ENCODE results near the gene SLC25A45. TPM values are rescaled to one million over a fixed set of nuclear protein-coding genes. Genes with fewer than 3 reads are reported as not detected.
"Not testable (repeated sequence)": the region's sequence is repeated elsewhere in the genome, so short reads cannot be mapped to it uniquely, and the experiment has no call there.

SLC25A45 gene
- total RNA-seq, 2 donors from 2014 or later = 11.7 to 13.3 TPM

DNA sequence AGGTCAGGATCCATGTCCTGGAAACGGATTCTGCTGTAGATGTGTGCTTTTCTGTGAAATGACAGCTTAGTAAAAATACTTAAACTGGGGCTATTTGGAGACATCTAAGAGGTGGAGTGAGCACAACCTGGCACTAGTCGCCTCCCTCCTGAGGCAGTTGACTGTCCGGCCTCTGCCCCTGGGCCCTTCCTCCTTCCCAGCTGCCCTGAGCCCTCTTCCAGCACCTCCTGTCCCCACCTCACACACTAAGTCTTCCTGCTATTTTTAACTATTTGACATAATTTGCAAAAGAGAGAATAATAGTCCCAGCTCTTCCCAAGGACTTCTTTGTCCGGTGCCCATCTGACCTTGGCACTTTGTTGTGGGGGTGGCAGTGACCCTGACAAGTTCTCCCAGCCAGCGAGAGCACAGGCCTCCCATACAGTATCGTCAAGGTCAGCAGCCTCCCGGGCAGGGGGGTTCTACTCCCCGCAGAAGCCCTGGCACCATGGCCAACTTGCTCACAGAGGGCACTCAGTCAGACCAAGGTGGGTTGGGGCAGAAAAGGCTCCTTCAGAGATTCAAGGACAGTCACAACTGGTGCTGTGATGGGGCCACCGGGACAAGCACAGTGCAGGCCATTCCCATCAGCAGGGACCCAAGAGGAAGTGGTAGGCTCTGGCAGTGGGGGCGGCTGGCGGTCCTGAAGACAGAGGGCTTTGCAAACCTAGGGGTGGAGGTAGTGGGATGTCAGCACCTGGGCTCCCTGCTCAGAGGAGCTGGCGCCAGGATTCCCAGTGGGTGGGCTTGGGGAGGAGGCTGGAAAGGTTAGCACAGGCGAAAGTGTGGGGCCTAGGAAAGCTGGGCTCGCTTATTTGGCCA lies 34.6 kb upstream of the SLC25A45 start:
- TF ChIP-seq, protein P1, sequence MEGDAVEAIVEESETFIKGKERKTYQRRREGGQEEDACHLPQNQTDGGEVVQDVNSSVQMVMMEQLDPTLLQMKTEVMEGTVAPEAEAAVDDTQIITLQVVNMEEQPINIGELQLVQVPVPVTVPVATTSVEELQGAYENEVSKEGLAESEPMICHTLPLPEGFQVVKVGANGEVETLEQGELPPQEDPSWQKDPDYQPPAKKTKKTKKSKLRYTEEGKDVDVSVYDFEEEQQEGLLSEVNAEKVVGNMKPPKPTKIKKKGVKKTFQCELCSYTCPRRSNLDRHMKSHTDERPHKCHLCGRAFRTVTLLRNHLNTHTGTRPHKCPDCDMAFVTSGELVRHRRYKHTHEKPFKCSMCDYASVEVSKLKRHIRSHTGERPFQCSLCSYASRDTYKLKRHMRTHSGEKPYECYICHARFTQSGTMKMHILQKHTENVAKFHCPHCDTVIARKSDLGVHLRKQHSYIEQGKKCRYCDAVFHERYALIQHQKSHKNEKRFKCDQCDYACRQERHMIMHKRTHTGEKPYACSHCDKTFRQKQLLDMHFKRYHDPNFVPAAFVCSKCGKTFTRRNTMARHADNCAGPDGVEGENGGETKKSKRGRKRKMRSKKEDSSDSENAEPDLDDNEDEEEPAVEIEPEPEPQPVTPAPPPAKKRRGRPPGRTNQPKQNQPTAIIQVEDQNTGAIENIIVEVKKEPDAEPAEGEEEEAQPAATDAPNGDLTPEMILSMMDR (IDR thresholded peaks at IDR 0.05) = no peak
- TF ChIP-seq POLR2AphosphoS5 (IDR thresholded peaks at IDR 0.05) (no peak), POLR2A (IDR thresholded peaks at IDR 0.05) (no peak)
- 37% methylated on average over 14 of the region's 14 CpGs for WGBS
- Histone ChIP-seq H3K9me3 (no peaks in the 10 kb centered on the region), H3K27ac (peak overlapping the region; percentile 100), H3K4me1 (replicated peaks) (peaks cover 27% of the 10 kb centered on the region), H3K27me3 (replicated peaks; ENCODE audit: insufficient read depth) (no peaks in the 10 kb centered on the region), H3K36me3 (no peaks in the 10 kb centered on the region), H3K4me3 (peak overlapping the region; percentile 1 to 24)
- DNase-seq (ENCODE audit: low spot score) = peak; percentile 36
- intact Hi-C loops (cut with DNase I) = loop anchor here (1.0 to 10.0 kb wide), 2 partner anchors 52 to 93 kb away; no protein-coding TSS in a partner anchor

DNA sequence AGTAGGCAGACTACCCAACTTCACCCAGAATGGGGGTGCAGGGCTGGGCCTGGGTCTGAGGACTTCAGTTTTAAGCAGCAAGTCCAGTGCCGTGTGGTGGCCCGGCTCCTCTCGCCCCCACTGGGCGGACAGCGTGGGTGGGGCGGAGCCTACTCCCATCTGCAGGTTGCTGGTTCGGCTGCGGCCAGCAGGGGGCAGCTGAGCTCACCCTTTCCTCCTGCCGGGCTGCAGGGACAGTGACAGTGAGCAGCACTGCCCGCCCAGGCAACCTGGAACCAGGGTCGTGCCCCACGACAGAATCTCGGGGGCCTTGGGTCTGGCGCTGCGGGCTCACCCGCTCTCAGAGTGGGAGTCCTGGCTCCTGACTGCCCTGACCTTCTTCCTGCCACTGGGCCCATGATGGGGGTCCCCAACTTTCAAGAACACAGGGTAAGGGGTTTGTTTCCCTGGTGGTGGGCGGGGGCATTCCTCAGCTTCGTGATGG lies 33.9 kb upstream of the SLC25A45 start:
- peak; percentile 93 for DNase-seq (ENCODE audit: low spot score)
- Histone ChIP-seq H3K27ac (peak overlapping the region; percentile 100), H3K4me1 (replicated peaks) (peaks cover 27% of the 10 kb centered on the region), H3K27me3 (replicated peaks; ENCODE audit: insufficient read depth) (no peaks in the 10 kb centered on the region), H3K36me3 (no peaks in the 10 kb centered on the region), H3K9me3 (no peaks in the 10 kb centered on the region), H3K4me3 (peak overlapping the region in 1 of 2 donors; percentile 24)
- TF ChIP-seq, protein P1 (IDR thresholded peaks at IDR 0.05) = peak in 3 of 4 experiments; percentile 98 to 100 (median 98)
- TF ChIP-seq POLR2AphosphoS5 (IDR thresholded peaks at IDR 0.05) (peak; percentile 89), POLR2A (IDR thresholded peaks at IDR 0.05) (peak; percentile 46)
- 4% methylated on average over 18 of the region's 18 CpGs for WGBS
- intact Hi-C loops (cut with DNase I) = loop anchor here (1.0 to 10.0 kb wide), 2 partner anchors 52 to 94 kb away; no protein-coding TSS in a partner anchor

- intact Hi-C loops (cut with DNase I) = loop anchor here (1.0 to 10.0 kb wide), 3 partner anchors 33 to 95 kb away; partner anchors contain the start of gene SLC25A45
- H3K4me1 ChIP-seq (replicated peaks) = peaks cover 25% of the 10 kb centered on the region
- WGBS = 69% methylated on average over 11 of the region's 11 CpGs
These were observed 33.3 kb upstream of the SLC25A45 start for GRCh38 chr11:65415499-65416340.

DNA sequence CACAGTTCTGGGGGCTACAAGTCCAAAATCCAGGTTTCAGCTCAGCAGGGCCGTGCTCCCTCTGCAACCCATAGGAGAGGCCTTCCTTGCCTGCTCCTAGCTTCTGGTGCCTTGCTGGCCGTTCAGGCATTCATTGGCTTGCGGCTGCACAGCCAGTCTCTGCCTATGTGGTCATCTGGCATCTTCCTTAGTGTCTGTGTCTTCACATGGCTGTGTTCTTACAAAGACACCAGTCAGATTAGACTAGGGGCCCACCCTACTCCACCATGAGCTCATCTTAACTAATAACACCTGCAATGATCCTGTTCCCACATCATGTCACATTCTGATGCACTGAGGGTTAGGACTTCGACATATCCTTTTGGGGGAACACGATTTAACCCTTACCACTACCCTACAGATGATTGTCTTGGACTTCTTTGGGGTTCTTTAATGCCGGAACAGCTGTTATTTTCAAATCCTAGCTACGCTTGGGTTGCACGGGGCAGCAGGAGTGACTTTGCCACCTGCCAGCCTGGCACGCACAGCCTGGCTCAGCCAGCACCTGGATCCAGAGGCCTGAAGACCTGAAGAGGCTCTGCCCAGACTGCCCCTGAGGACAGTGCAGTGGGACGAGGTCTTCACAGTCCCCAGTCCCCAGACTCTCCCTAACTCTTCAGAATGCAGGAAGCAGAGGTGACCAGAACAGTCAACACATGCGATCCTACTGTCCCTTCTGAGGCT lies 32.5 kb upstream of the SLC25A45 start:
- no peak for DNase-seq (ENCODE audit: low spot score)
- WGBS = 82% methylated on average over 11 of the region's 11 CpGs
- Histone ChIP-seq H3K4me3 (no peak overlapping the region), H3K9me3 (no peaks in the 10 kb centered on the region), H3K27me3 (replicated peaks; ENCODE audit: insufficient read depth) (no peaks in the 10 kb centered on the region), H3K4me1 (replicated peaks) (peaks cover 18% of the 10 kb centered on the region), H3K27ac (peak overlapping the region in 1 of 2 donors; percentile 100), H3K36me3 (no peaks in the 10 kb centered on the region)
- intact Hi-C loops (cut with DNase I) = loop anchor here (2.0 to 10.0 kb wide), 2 partner anchors 32 to 50 kb away; partner anchors contain the start of gene SLC25A45
- TF ChIP-seq POLR2AphosphoS5 (IDR thresholded peaks at IDR 0.05) = no peak
- TF ChIP-seq, protein P1 (IDR thresholded peaks at IDR 0.05) = no peak
- no peak for TF ChIP-seq POLR2A (IDR thresholded peaks at IDR 0.05)

More at GRCh38 chr11:65415499-65416340, 33.3 kb upstream of the SLC25A45 start:
- DNase-seq (ENCODE audit: low spot score) = no peak
- TF ChIP-seq, protein P1 (IDR thresholded peaks at IDR 0.05) = no peak
- TF ChIP-seq POLR2AphosphoS5 (IDR thresholded peaks at IDR 0.05) = no peak
- TF ChIP-seq POLR2A (IDR thresholded peaks at IDR 0.05) = no peak
- Histone ChIP-seq H3K27me3 (replicated peaks; ENCODE audit: insufficient read depth) (no peaks in the 10 kb centered on the region), H3K4me3 (peak overlapping the region in 1 of 2 donors; percentile 24), H3K9me3 (no peaks in the 10 kb centered on the region), H3K36me3 (no peaks in the 10 kb centered on the region), H3K27ac (peak overlapping the region; percentile 100)

- H3K4me1 ChIP-seq (replicated peaks) = peaks cover 10% of the 10 kb centered on the region
- H3K4me3 ChIP-seq; H3K9me3 ChIP-seq; DNase-seq (ENCODE audit: low spot score); H3K36me3 ChIP-seq; H3K27ac ChIP-seq; H3K27me3 ChIP-seq (replicated peaks; ENCODE audit: insufficient read depth): not testable (repeated sequence)
- WGBS = 81% methylated on average over 15 of the region's 15 CpGs
- intact Hi-C loops (cut with DNase I) = loop anchor here (10.0 kb wide), 1 partner anchor 48 kb away; no protein-coding TSS in a partner anchor
These were observed 30.7 kb upstream of the SLC25A45 start for GRCh38 chr11:65413077-65413664.
